HL-60/S4 treated with phorbol 12-myristate 13-acetate at 8.2 ng/mL for 4 days and 3 days (cell line): ENCODE measurements around the gene CAMK2A.
"Not testable (repeated sequence)": the region's sequence is repeated elsewhere in the genome, so short reads cannot be mapped to it uniquely, and the experiment has no call there.

Source experiments
- in situ Hi-C: fragments of 300-500 bp; cut with MboI; formaldehyde crosslinking; loops from 2 replicates; pipeline ENCODE4 v1.15.0; 2022; ENCODE audit warnings: low sequenced_read_pairs

Gene CAMK2A

GRCh38 chr5:150238646-150239045 is 50.9 kb downstream of the CAMK2A start:
- in situ Hi-C loops, result no loop called here

GRCh38 chr5:150236981-150237754 is 52.4 kb downstream of the CAMK2A start:
- in situ Hi-C loops, result no loop called here

GRCh38 chr5:150236313-150236712 is 53.3 kb downstream of the CAMK2A start:
- in situ Hi-C loops, result no loop called here

GRCh38 chr5:150235500-150235854 is 54.1 kb downstream of the CAMK2A start:
- in situ Hi-C loops, result no loop called here

GRCh38 chr5:150234576-150235499 is 54.7 kb downstream of the CAMK2A start:
- in situ Hi-C loops, result no loop called here

GRCh38 chr5:150233706-150234105 is 55.9 kb downstream of the CAMK2A start:
- in situ Hi-C loops, result not testable (repeated sequence)

- in situ Hi-C loops, result no loop called here
These were observed 58.7 kb downstream of the CAMK2A start for GRCh38 chr5:150230842-150231241.

- in situ Hi-C loops, result no loop called here
These were observed 60.0 kb downstream of the CAMK2A start for GRCh38 chr5:150229571-150229970.

GRCh38 chr5:150227606-150228273 is 61.8 kb downstream of the CAMK2A start:
- in situ Hi-C loops, result no loop called here

- in situ Hi-C loops, result no loop called here
These were observed 62.5 kb downstream of the CAMK2A start for GRCh38 chr5:150227036-150227435.

- in situ Hi-C loops, result loop anchor here (25.0 kb wide), 1 partner anchor 187 kb away; no protein-coding TSS in a partner anchor
These were observed 65.0 kb downstream of the CAMK2A start for GRCh38 chr5:150224483-150225027.

GRCh38 chr5:150223474-150223873 is 66.1 kb downstream of the CAMK2A start:
- in situ Hi-C loops, result loop anchor here (25.0 kb wide), 1 partner anchor 186 kb away; no protein-coding TSS in a partner anchor

GRCh38 chr5:150222906-150223305 is 66.7 kb downstream of the CAMK2A start:
- in situ Hi-C loops, result loop anchor here (25.0 kb wide), 1 partner anchor 186 kb away; no protein-coding TSS in a partner anchor

- in situ Hi-C loops, result loop anchor here (25.0 kb wide), 1 partner anchor 184 kb away; no protein-coding TSS in a partner anchor
These were observed 68.1 kb downstream of the CAMK2A start for GRCh38 chr5:150221471-150221870.

GRCh38 chr5:150219861-150220260 is 69.7 kb downstream of the CAMK2A start:
- in situ Hi-C loops, result loop anchor here (25.0 kb wide), 1 partner anchor 183 kb away; no protein-coding TSS in a partner anchor

- in situ Hi-C loops, result loop anchor here (25.0 kb wide), 1 partner anchor 182 kb away; no protein-coding TSS in a partner anchor
These were observed 70.4 kb downstream of the CAMK2A start for GRCh38 chr5:150219142-150219541.

GRCh38 chr5:150218693-150219035 is 70.9 kb downstream of the CAMK2A start:
- in situ Hi-C loops, result loop anchor here (25.0 kb wide), 1 partner anchor 181 kb away; no protein-coding TSS in a partner anchor

GRCh38 chr5:150217873-150218692 is 71.5 kb downstream of the CAMK2A start:
- in situ Hi-C loops, result loop anchor here (25.0 kb wide), 1 partner anchor 181 kb away; no protein-coding TSS in a partner anchor

GRCh38 chr5:150217038-150217437 is 72.5 kb downstream of the CAMK2A start:
- in situ Hi-C loops, result loop anchor here (25.0 kb wide), 1 partner anchor 180 kb away; no protein-coding TSS in a partner anchor
